GM20000 (cell line): ENCODE results near the gene NOL4L.

Experiments
- DNase-seq: peaks from one replicate; pipeline ENCODE4 v3.0.0; 2012; ENCODE audit warnings: low spot score
- CTCF ChIP-seq: IDR thresholded peaks from 2 replicates; pipeline ENCODE4 v1.5.1; 2012; ENCODE audit warnings: mild to moderate bottlenecking, control low read depth; ENCODE audit errors: extremely low read depth, missing control alignments

Gene NOL4L

GRCh38 chr20:32522776-32523612, 62.1 kb downstream of the NOL4L start:
- no peak for TF ChIP-seq CTCF
- DNase-seq = no peak

DNA sequence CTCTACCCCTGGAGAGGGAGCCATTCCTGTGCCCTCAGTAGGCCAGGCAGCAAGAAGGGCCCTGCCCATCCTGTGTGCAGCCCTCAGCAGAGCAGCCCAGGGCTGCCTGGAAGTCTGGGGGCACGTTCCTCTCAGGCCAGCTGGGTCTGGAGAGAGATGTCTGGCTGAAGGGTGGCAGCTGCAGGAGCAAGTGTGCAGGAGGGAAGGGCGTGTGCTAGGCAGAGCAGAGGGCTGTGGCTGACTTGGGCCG, 62.7 kb downstream of the NOL4L start:
- DNase-seq = no peak
- no peak for TF ChIP-seq CTCF

- peak; percentile 57 for TF ChIP-seq CTCF
- DNase-seq = peak; percentile 75
Measured at GRCh38 chr20:32521780-32522525, 63.2 kb downstream of the NOL4L start.

GRCh38 chr20:32520927-32521203, 64.3 kb downstream of the NOL4L start:
- no peak for TF ChIP-seq CTCF
- DNase-seq = no peak

GRCh38 chr20:32519381-32519730, 65.8 kb downstream of the NOL4L start:
- DNase-seq = no peak
- no peak for TF ChIP-seq CTCF

DNA sequence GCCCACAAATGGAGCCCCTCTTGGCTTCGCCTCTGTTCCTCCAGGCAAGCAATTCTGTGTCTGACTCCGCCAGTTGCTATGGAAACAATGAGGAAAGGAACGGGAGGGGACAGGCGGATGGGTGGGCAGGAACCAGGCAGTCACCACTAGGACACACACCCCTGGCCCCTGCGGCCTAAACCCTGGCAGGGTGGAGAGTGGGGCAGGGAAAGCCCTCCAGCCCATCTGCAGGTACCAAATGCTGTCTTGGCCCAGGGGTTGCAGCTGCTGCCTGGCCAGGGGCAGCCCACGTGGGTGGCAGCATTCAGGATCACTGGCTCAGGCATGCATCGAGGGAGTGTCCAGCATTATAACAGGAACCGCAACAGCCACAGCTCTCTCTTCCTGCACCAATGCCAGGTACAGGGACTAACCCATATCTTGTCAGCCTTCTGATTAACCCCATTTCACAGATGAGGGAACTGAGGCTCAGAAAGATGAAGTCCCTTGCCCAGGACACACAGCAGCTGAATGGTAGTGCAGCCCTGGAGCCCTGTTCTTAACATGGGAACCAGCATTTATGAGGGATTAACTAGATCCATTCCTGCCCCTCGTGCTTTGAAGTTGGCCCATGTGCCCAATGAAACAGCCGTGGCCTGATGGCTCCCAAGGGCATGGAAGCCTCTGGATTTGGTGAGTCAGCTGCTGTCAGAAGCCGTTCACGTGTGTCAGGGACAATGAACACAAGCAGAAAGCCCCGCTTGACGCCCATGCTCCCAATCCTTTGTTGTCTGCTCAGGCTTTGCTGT, 66.3 kb downstream of the NOL4L start:
- no peak for TF ChIP-seq CTCF
- DNase-seq = no peak
